Dermis microvascular lymphatic vessel endothelial cell (primary cell): Measurements from ENCODE around the gene DDX21. TPM values are rescaled to one million over a fixed set of nuclear protein-coding genes. Genes with fewer than 3 reads are reported as not detected.

Source experiments
- DNase-seq, 2 donors: peaks; one replicate each; pipeline versions ENCODE4 v3.0.0 to v3.0.0-alpha.2; 2010; ENCODE audit warnings: low read depth in 2 of 2
- total RNA-seq: library from RNA; depleted of rRNA; stranded (reverse); fragments of >200 nt; gene quantifications from 2 replicates; pipeline ENCODE4 v1.2.1, GENCODE V29; 2014

DDX21 gene
- total RNA-seq, 1 donor from 2014 or later: 61.0 TPM

- DNase-seq: no peak
These were observed 31.6 kb downstream of the DDX21 start for GRCh38 chr10:68987611-68988010.

GRCh38 chr10:68988530-68989316, 32.8 kb downstream of the DDX21 start, which contains the start of gene KIFBP:
Gene KIFBP (plus strand): TSS chr10:68988803. CDS start chr10:68988833, 30 bp downstream.
- peak; percentile 97 to 99 for DNase-seq

- DNase-seq: peak in 1 of 2 donors; percentile 33
These were observed 33.5 kb downstream of the DDX21 start for GRCh38 chr10:68989317-68989990.

- DNase-seq: no peak
These were observed 36.9 kb downstream of the DDX21 start for GRCh38 chr10:68992636-68993440.

GRCh38 chr10:68997211-68997610, 41.2 kb downstream of the DDX21 start:
- DNase-seq: no peak

GRCh38 chr10:69004821-69005220, 48.9 kb downstream of the DDX21 start:
- peak; percentile 50 to 69 for DNase-seq

GRCh38 chr10:69005704-69006485, 49.9 kb downstream of the DDX21 start:
- DNase-seq: no peak

- DNase-seq: peak in 1 of 2 donors; percentile 11
These were observed 51.3 kb downstream of the DDX21 start for GRCh38 chr10:69007260-69007659.

- DNase-seq: no peak
These were observed 53.4 kb downstream of the DDX21 start for GRCh38 chr10:69009360-69009759.

- no peak for DNase-seq
These were observed 54.2 kb downstream of the DDX21 start for GRCh38 chr10:69010151-69010640.

- peak in 1 of 2 donors; percentile 74 for DNase-seq
These were observed 56.8 kb downstream of the DDX21 start for GRCh38 chr10:69012778-69013177.

GRCh38 chr10:69014171-69014570, 58.2 kb downstream of the DDX21 start:
- DNase-seq: peak in 1 of 2 donors; percentile 70

GRCh38 chr10:69018613-69019012, 62.6 kb downstream of the DDX21 start:
- DNase-seq: no peak

GRCh38 chr10:69022611-69023010, 66.6 kb downstream of the DDX21 start:
- no peak for DNase-seq

GRCh38 chr10:69025370-69025896, 69.5 kb downstream of the DDX21 start:
- no peak for DNase-seq

- no peak for DNase-seq
These were observed 77.3 kb downstream of the DDX21 start for GRCh38 chr10:69033256-69033655.
